GM21423 (cell line): ENCODE results near the gene DUSP2.
"Not testable (repeated sequence)": the region's sequence is repeated elsewhere in the genome, so short reads cannot be mapped to it uniquely, and the experiment has no call there.

Source experiments
- ATAC-seq: cut with Tn5 transposase; IDR thresholded peaks from one replicate; pipeline ENCODE4 v1.9.1; 2021; ENCODE audit warnings: mild to moderate bottlenecking, moderate library complexity; ENCODE audit not compliant: unreplicated experiment

The DUSP2 gene

GRCh38 chr2:96148410-96149217, 3.4 kb upstream of the DUSP2 start:
- peak; percentile 31 for ATAC-seq

DNA sequence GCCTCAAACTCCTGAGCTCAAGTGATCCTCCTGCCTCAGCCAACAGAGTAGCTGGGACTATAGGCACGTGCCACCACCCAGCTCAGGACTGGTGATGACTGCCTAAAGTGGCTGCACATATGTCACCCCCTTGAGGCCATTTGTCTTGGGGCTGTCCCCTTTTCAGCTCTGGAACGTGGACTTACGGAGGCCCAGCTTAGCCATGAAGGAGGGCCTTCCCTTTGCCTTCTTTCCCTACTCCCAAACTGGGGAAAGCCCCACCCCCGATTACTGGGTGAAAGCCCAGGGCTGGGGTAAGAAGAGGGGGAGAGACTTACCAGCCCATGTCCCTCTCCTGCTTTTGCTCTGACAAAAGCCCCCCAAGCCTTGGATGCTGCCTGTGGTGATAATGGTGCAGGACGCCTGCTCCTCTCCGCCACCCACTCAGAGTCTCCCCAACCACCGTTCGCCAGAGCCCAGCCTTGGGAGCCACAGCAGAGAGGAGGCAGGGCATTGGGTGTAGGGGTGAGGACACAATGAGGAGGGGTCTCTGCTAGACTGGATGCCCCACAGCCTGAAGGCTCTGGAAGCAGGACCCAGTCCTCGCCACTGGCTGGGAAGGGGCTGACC, 2.5 kb upstream of the DUSP2 start:
- ATAC-seq, result no peak

DNA sequence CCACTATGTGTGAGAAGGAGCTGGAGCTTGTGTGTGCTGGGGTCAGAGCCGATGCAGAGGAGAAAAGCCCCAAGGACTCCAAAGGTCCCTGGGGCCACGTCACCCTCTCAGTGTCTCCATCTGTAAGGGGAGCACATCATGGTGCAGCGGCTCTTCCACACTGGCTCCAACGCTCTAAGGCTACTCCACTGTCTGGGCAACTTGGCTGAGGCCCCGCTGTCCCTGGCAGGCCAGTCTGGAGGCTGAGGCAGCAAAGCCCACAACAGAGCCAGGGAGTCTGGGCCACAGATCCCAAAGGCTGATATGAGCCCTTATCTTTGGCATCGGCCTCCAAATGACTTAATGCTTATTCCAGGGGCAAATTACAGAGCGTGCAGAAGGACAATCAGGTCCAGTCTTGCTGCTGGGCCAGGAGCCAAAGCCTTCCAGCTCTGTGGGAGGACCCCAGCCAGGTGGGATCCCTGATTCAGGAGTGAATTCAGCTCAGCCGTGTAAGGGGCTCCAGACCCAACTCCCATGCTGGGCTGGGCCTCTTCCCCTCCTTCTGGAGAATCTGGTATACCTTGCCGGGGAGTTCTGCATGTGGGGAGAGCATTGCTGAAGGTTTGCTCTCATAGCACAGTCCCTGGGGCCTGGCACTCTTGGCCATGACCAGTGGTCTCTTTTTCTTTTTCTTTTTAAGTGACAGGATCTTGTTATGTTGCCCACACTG, 1.8 kb upstream of the DUSP2 start:
- no peak for ATAC-seq

GRCh38 chr2:96146153-96146880, 1.1 kb upstream of the DUSP2 start:
- peak; percentile 26 for ATAC-seq

DNA sequence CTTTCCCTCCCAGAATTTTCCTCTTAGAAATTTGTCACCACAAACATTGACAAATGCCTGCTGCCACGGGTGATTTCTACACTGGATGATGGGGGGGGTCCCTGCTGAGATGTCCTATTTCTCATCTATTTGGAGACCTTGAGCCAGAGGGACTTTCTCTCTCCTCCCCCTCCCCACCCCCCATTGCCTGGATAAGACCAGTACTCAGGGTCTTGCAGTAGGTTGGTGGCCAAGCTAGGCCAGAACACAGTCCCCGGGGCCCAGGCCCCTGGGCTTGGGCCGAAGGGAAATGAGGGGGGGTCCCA, 560 bp upstream of the DUSP2 start:
- no peak for ATAC-seq

GRCh38 chr2:96144481-96145035, 682 bp downstream of the DUSP2 start:
- no peak for ATAC-seq

GRCh38 chr2:96143848-96144480, 1.3 kb downstream of the DUSP2 start:
- no peak for ATAC-seq

DNA sequence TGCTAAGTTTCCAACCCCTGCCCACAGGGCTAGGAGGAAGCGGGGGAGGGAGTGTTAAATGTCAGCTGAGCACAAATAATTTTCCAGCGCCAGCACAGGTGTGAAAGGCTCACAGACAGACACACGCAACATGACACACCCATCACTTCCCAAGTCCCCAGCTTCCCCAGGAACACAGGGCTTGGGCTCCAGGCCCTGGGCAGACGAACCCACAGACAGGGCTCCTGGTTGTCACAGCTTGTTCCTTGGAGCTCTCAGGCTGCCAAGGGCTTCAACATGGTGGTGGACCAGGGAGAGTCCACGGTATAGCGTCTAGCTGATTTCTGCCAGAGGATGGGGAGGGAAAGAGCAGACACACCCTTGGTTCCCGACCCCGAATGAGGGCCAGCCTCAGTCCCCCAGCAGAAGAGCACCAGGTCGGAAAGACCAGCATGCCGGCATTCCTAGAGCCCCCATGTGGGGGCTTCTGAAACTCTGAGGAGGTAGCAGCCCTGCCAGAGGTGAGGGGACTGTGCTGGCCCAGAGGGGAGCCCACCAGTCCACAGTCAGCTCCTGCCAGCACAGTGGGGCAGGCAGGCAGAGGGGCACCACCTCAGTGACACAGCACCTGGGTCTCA, 1.9 kb downstream of the DUSP2 start:
- no peak for ATAC-seq

GRCh38 chr2:96142217-96143113, 2.8 kb downstream of the DUSP2 start:
- ATAC-seq, result no peak

DNA sequence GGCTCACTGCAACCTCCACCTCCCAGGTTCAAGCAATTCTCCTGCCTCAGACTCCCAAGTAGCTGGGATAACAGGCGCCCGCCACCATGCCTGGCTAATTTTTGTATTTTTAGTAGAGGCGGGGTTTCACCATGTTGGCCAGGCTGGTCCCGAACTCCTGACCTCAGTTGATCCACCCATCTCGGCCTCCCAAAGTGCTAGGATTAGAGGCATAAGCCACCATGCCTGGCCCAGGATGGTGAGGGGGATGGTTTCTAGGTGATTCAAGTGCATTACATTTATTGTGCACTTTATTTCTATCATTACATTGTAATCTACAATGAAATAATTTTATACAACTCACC, 3.6 kb downstream of the DUSP2 start:
- not testable (repeated sequence) for ATAC-seq

DNA sequence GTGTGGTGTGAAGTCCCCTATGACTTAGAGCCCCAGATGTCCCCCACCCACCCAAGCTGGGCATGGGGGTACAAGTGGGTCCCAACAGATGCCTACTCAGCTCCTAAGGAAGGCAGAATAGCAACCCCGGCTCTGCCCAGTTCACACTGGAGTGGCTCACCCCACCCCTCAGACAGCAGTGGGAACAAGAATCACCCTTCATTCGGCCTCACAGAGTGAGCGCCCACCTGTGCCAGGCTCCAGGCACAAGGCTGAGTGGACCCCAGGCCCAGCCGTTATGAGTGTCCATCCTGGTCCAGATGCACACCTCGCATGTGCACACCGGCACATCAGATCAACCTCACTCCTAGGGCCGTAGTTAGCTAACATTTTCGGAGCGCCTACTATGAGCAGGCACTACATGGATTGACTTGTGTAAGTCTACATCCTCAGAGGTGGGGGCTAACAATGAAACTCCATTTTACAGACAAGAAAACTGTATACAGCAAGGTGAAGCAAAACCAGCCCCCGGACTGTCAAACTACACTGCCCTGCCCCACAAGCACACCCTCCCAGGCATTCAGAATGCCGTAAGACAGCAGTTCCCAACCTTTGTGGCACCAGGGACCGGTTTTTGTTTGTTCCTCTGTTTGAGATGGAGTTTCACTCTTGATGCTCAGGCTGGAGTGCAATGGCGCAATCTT, 4.2 kb downstream of the DUSP2 start:
- no peak for ATAC-seq

- ATAC-seq, result no peak
Observed at GRCh38 chr2:96139181-96139758, 6.0 kb downstream of the DUSP2 start.

DNA sequence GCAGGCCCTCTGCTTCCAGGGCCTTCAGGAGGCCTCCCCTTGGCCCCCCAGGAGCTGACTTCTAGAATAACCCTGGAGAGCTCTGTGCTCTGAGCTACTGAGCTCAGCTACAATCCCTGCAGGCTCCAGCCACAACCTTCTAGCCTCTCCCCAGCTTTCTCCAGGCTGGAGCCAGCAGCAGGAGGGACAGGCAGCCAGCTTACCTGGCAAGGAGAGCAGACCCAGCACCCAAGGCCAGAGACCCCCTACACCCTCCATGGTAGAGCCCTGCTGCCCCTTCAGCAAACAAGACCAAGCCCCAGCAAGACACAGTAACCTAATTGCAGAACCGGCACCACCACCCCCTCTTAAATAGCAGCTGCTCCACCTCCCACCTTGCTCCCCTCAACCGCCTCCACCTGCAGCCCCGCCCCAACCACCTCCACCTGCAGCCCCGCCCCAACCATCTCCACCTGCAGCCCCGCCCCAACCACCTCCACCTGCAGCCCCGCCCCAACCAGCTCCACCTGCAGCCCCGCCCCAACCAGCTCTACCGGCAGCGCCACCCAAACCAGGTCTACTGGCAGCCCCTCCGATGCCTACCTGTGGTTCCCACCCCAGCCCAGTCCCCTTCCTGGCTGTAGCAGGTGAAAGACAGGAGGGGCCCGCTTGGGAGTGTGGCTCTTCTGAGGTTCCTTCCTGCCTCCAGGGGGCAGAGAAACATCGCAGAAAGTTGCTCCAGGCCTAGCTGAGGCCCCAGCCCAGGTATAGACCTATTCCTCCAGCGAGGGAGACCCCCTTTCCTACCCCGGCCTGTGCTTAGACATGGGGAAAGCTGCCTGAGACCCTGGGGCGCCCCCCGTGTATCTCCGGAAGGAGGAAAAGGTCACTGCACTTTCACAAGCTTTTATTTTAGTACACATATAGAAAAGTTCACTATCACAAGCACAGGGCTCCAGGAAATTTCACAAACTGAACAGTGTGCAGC, 6.8 kb downstream of the DUSP2 start, which contains the start of gene ASTL:
TSS of gene ASTL (minus strand) at position 324 of the 967 bp plus-strand sequence. CDS start at position 258, 66 bp downstream.
- peak; percentile 32 for ATAC-seq

- ATAC-seq, result no peak
Observed at GRCh38 chr2:96137321-96138178, 7.7 kb downstream of the DUSP2 start.

- no peak for ATAC-seq
Observed at GRCh38 chr2:96136129-96136720, 9.0 kb downstream of the DUSP2 start.

GRCh38 chr2:96135621-96136020, 9.6 kb downstream of the DUSP2 start:
- no peak for ATAC-seq
